HG03342 (cell line): ENCODE data around the gene NCOR1.
"Not testable (repeated sequence)": the region's sequence is repeated elsewhere in the genome, so short reads cannot be mapped to it uniquely, and the experiment has no call there.

Source experiments
- ATAC-seq: cut with Tn5 transposase; IDR thresholded peaks from one replicate; pipeline ENCODE4 v1.9.1; 2021; ENCODE audit warnings: mild to moderate bottlenecking, moderate library complexity; ENCODE audit not compliant: unreplicated experiment

Gene NCOR1

GRCh38 chr17:16152326-16152725, 63.0 kb downstream of the NCOR1 start:
- ATAC-seq, result not testable (repeated sequence)

GRCh38 chr17:16150251-16150856, 65.0 kb downstream of the NCOR1 start:
- ATAC-seq, result no peak

GRCh38 chr17:16148596-16148995, 66.7 kb downstream of the NCOR1 start:
- ATAC-seq, result no peak

GRCh38 chr17:16145319-16145890, 69.9 kb downstream of the NCOR1 start:
- not testable (repeated sequence) for ATAC-seq

GRCh38 chr17:16141685-16142084, 73.6 kb downstream of the NCOR1 start:
- no peak for ATAC-seq

- ATAC-seq, result no peak
These were observed 74.5 kb downstream of the NCOR1 start for GRCh38 chr17:16140854-16141253.

- ATAC-seq, result no peak
These were observed 79.9 kb downstream of the NCOR1 start for GRCh38 chr17:16135461-16135860.

GRCh38 chr17:16131593-16131992, 83.7 kb downstream of the NCOR1 start:
- ATAC-seq, result no peak

- ATAC-seq, result no peak
These were observed 85.7 kb downstream of the NCOR1 start for GRCh38 chr17:16129441-16130205.

GRCh38 chr17:16123531-16123930, 91.8 kb downstream of the NCOR1 start:
- no peak for ATAC-seq

GRCh38 chr17:16122697-16123434, 92.5 kb downstream of the NCOR1 start:
- ATAC-seq, result no peak

GRCh38 chr17:16121915-16122314, 93.4 kb downstream of the NCOR1 start:
- ATAC-seq, result no peak

GRCh38 chr17:16120937-16121336, 94.4 kb downstream of the NCOR1 start:
- ATAC-seq, result no peak

GRCh38 chr17:16117149-16117548, 98.2 kb downstream of the NCOR1 start:
- no peak for ATAC-seq

GRCh38 chr17:16115077-16115698, 100.1 kb downstream of the NCOR1 start:
- not testable (repeated sequence) for ATAC-seq

GRCh38 chr17:16108871-16109270, 106.5 kb downstream of the NCOR1 start:
- ATAC-seq, result no peak

GRCh38 chr17:16108386-16108785, 106.9 kb downstream of the NCOR1 start:
- no peak for ATAC-seq

- ATAC-seq, result no peak
These were observed 108.1 kb downstream of the NCOR1 start for GRCh38 chr17:16107165-16107770.

- ATAC-seq, result no peak
These were observed 109.0 kb downstream of the NCOR1 start for GRCh38 chr17:16106161-16106891.

- ATAC-seq, result no peak
These were observed 111.1 kb downstream of the NCOR1 start for GRCh38 chr17:16104189-16104588.
